ENCODE results near the gene AIRE. TPM values are rescaled to one million over a fixed set of nuclear protein-coding genes. Genes with fewer than 3 reads are reported as not detected.
A peak's percentile ranks its signal among the peaks of the same experiment; 100 is the strongest.
"Not testable (repeated sequence)": the region's sequence is repeated elsewhere in the genome, so short reads cannot be mapped to it uniquely, and the experiment has no call there.

The AIRE gene
- total RNA-seq, 2 experiments from 2014 or later = not detected

DNA sequence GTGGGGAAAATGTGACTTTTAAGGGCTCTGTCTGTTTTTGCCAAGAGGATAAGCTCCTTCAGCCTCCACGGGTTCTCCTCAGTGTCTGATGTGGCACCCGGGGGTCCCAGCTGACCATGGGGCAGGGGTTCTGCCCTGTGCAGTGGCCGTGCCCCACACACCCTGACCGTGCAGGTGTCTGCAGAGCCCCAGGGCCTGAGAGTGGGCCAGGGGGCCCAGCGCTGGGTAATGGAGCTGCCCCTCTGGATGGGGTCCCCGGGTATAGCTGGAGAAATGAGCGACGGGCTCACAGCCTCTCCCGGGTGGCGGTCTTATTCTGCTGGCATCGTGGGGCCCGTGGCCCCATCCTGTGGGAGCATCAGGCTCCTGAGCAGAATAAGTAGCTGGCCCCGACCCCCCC is 11.2 kb downstream of the AIRE start:
- DNase-seq (no peak), ATAC-seq (no peak)
- Mint-ChIP-seq H3K27ac (no peak overlapping the region), H3K27me3 (ENCODE audit: low read depth) (no peaks in the 10 kb centered on the region), H3K36me3 (ENCODE audit: low read depth) (peaks cover 8% of the 10 kb centered on the region), H3K4me3 (no peak overlapping the region), H3K9me3 (ENCODE audit: insufficient read depth) (no peaks in the 10 kb centered on the region), H3K4me1 (ENCODE audit: low read depth) (peaks cover 42% of the 10 kb centered on the region)
- CTCF ChIA-PET = interaction anchor here (1.1 to 1.9 kb wide), 5 partner anchors 20 to 191 kb away, joined by 3 to 5 read pairs (median 4); no protein-coding TSS in a partner anchor
- POLR2A ChIA-PET = no interaction called here

DNA sequence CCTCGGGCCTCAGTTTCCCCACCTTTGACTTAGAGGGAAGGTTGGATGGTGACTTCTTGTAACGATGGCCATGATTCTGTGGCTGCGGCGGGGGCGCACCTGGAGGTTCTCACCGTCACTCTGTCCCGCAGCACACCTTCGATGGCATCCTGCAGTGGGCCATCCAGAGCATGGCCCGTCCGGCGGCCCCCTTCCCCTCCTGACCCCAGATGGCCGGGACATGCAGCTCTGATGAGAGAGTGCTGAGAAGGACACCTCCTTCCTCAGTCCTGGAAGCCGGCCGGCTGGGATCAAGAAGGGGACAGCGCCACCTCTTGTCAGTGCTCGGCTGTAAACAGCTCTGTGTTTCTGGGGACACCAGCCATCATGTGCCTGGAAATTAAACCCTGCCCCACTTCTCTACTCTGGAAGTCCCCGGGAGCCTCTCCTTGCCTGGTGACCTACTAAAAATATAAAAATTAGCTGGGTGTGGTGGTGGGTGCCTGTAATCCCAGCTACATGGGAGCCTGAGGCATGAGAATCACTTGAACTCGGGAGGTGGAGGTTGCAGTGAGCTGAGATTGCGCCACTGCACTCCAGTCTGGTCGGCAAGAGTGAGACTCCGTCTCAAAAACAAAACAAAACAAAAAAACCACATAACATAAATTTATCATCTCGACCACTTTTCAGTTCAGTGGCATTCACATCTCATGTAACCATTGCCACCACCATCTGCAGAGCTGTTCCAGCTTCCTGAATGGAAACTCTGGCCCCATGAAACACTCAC is 12.0 kb downstream of the AIRE start:
- Mint-ChIP-seq H3K27ac (peak overlapping the region; percentile 46), H3K4me3 (peak overlapping the region; percentile 5)

DNA sequence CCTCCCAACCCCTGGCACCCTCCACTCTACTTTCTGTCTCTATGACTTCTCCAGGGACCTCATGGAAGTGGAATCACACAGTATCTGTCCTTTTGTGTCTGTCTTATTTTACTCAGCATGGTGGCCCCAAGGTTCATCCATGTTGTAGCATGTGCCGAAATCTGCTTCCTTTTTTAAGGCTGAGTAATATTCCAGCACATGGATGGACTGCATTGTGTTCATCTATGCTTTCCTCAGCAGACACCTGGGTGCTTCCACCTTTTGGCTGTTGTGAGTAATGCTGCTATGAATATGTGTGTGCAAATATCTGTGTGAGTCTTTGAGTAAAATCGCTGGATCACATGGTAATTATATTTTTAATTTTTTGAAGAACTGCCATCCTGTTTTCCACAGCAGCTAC is 12.6 kb downstream of the AIRE start:
- Mint-ChIP-seq H3K27me3 (ENCODE audit: low read depth) (no peaks in the 10 kb centered on the region), H3K4me3 (peak overlapping the region; percentile 10), H3K4me1 (ENCODE audit: low read depth) (peaks cover 55% of the 10 kb centered on the region), H3K9me3 (ENCODE audit: insufficient read depth) (no peaks in the 10 kb centered on the region), H3K36me3 (ENCODE audit: low read depth) (peaks cover 12% of the 10 kb centered on the region), H3K27ac (peak overlapping the region; percentile 61)
- POLR2A ChIA-PET = no interaction called here
- DNase-seq = no peak
- no peak for ATAC-seq
- CTCF ChIA-PET = interaction anchor here (0.7 to 1.9 kb wide), 15 partner anchors 11 to 285 kb away, joined by 3 to 11 read pairs (median 3); partner anchors contain the start of gene TRPM2

More for the DNA sequence above, 12.0 kb downstream of the AIRE start:
- Mint-ChIP-seq H3K36me3 (ENCODE audit: low read depth) (peaks cover 12% of the 10 kb centered on the region), H3K27me3 (ENCODE audit: low read depth) (no peaks in the 10 kb centered on the region), H3K9me3 (ENCODE audit: insufficient read depth) (no peaks in the 10 kb centered on the region), H3K4me1 (ENCODE audit: low read depth) (peaks cover 50% of the 10 kb centered on the region)
- peak; percentile 43 for ATAC-seq
- peak; percentile 83 for DNase-seq
- CTCF ChIA-PET = interaction anchor here (0.7 to 1.9 kb wide), 15 partner anchors 10 to 284 kb away, joined by 3 to 11 read pairs (median 3); partner anchors contain the start of gene TRPM2
- POLR2A ChIA-PET = no interaction called here

DNA sequence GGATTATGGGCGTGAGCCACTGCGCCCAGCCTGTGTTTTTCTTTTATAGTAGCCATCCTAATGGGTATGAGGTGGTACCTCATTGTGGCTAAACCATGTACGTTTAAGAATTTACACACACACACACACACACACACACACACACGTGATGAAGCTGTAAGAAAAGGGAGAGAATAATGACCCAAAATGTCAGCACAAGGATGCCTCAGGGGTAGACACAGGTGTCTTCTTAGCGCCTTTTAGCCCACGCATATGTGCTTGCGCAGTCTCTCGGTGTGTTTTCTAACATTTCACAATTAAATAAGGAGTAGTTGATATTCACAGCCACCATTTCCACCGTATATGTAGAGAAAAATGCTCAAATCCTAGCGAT is 13.4 kb downstream of the AIRE start:
- ChIA-PET CTCF (no interaction called here), POLR2A (interaction anchor here (0.6 to 0.7 kb wide), 2 partner anchors 12 to 26 kb away, joined by 4 read pairs; no protein-coding TSS in a partner anchor)
- peak; percentile 51 for DNase-seq
- peak overlapping the region; percentile 97 for H3K27ac Mint-ChIP-seq
- peaks cover 61% of the 10 kb centered on the region for H3K4me1 Mint-ChIP-seq (ENCODE audit: low read depth)
- no peaks in the 10 kb centered on the region for H3K27me3 Mint-ChIP-seq (ENCODE audit: low read depth)
- H3K9me3 Mint-ChIP-seq (ENCODE audit: insufficient read depth) = no peaks in the 10 kb centered on the region
- peak; percentile 1 for ATAC-seq
- peaks cover 15% of the 10 kb centered on the region for H3K36me3 Mint-ChIP-seq (ENCODE audit: low read depth)
- H3K4me3 Mint-ChIP-seq = peak overlapping the region; percentile 90

DNA sequence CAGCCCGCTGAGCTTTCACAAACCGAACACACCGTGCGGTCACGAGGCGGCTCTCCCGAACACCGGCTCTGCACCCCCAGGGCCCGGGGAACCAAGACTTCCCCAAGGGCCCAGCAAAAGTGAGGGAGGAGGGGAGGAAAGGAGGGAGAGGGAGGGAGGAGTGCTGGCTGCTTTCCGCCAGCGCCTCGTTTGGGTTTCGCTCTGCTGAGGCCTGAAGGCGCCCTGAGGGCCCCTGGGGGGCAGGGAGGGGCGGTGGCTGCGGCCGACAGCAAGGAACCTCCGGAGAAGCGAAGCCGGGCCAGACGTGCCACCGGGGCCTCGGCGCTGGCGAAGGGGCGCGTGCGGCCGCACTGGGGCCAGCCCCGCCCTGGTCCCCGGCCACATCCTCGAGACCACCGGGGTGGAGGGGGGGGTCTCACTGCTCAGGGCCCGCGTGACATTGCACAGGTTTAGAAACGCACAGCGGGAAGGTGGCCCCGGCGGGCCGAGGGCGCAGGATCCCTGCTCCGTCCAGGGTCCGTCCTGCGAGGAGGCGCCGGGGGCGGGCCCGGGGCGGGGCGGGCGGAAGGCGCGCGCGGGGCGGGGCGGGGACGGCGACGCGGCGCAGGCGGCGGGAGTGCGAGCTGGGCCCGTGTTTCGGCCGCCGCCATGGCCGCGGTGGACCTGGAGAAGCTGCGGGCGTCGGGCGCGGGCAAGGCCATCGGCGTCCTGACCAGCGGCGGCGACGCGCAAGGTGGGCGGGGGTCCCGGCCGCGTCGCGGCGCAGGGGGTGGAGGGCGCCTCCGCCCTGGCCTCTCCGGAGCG is 14.0 kb downstream of the AIRE start, which contains the start of gene PFKL:
PFKL (plus strand) TSS at position 596 of the 804 bp plus-strand sequence; CDS start at position 649, 53 bp downstream.
- peaks cover 15% of the 10 kb centered on the region for H3K36me3 Mint-ChIP-seq (ENCODE audit: low read depth)
- peak within 1 kb of the TSS; percentile 90 for H3K4me3 Mint-ChIP-seq
- no peaks in the 10 kb centered on the region for H3K27me3 Mint-ChIP-seq (ENCODE audit: low read depth)
- ChIA-PET POLR2A (interaction anchor here (0.6 to 0.7 kb wide), 2 partner anchors 13 to 26 kb away, joined by 4 read pairs; no protein-coding TSS in a partner anchor), CTCF (no interaction called here)
- H3K9me3 Mint-ChIP-seq (ENCODE audit: insufficient read depth) = no peaks in the 10 kb centered on the region
- peak; percentile 82 for DNase-seq
- peak; percentile 76 for ATAC-seq
- H3K4me1 Mint-ChIP-seq (ENCODE audit: low read depth) = peaks cover 59% of the 10 kb centered on the region
- H3K27ac Mint-ChIP-seq = peak within 1 kb of the TSS; percentile 97

DNA sequence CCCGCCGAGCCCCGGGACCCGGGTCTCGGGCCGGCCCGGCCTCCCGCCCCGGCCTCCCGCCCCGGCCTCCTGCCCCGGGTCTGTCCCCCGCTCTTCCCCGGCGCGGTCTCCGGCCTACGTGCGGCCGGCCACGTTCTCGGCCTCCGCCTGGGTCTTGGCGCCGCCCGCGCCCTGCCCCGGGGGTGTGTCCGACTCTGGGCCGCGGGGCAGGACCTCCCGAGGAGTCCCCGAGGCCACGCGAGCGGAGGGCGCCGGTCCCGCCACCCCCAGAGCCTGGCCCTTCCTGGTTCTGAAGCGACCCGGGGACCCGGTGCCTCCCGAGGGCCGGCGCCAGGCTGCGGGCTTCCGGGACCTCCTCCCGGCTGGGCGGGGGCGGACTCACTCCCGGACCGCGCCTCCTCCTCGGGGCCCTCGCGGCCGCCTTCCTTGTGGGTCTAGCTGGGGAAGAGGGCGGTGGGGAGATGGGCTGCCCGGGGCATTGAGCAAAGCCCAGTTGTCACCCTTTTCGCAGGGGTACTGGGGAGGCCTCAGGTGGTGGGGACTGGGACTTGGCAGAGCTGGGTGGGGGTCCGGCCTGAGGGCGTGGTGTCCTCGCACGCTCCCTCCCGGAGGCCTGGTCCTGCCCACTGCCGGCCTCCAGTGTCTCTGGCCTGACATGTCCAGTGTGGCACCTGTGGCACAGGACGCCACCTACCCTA is 14.7 kb downstream of the AIRE start:
- CTCF ChIA-PET = no interaction called here

DNA sequence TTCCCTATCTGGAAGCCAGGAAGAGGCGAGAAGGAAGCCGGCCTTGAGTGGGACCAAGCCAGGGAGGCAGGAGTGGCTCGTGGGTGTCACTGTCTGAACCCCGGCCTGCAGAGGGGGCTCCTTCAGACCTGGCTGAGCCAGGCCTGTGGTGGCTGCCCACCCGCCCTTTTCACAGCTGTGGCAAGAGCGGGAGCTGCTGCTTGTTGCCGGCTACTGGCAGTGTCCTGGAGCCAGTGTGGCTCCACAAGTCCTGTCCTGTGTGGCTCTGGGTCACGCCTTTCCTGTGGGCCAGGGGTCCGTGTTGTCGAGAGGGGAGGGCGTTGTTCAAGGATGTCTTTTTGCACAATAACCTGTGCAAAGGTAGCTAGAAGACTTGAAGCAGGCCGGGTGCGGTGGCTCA is 15.5 kb downstream of the AIRE start:
- no peaks in the 10 kb centered on the region for H3K9me3 Mint-ChIP-seq (ENCODE audit: insufficient read depth)
- H3K4me3 Mint-ChIP-seq = peak overlapping the region; percentile 78
- H3K4me1 Mint-ChIP-seq (ENCODE audit: low read depth) = peaks cover 59% of the 10 kb centered on the region
- DNase-seq = no peak
- no peaks in the 10 kb centered on the region for H3K27me3 Mint-ChIP-seq (ENCODE audit: low read depth)
- peak overlapping the region; percentile 52 for H3K27ac Mint-ChIP-seq
- H3K36me3 Mint-ChIP-seq (ENCODE audit: low read depth) = peaks cover 15% of the 10 kb centered on the region
- ChIA-PET POLR2A (interaction anchor here (0.7 kb wide), 1 partner anchor 38 kb away, joined by 3 read pairs; no protein-coding TSS in a partner anchor), CTCF (interaction anchor here (1.0 kb wide), 1 partner anchor 52 kb away, joined by 3 read pairs; no protein-coding TSS in a partner anchor)
- ATAC-seq = no peak

More for the DNA sequence above, 14.7 kb downstream of the AIRE start:
- POLR2A ChIA-PET = interaction anchor here (0.7 kb wide), 1 partner anchor 38 kb away, joined by 3 read pairs; no protein-coding TSS in a partner anchor
- Mint-ChIP-seq H3K9me3 (ENCODE audit: insufficient read depth) (no peaks in the 10 kb centered on the region), H3K4me1 (ENCODE audit: low read depth) (peaks cover 60% of the 10 kb centered on the region), H3K4me3 (peak overlapping the region; percentile 78), H3K36me3 (ENCODE audit: low read depth) (peaks cover 15% of the 10 kb centered on the region), H3K27ac (peak overlapping the region; percentile 52), H3K27me3 (ENCODE audit: low read depth) (no peaks in the 10 kb centered on the region)
- peak; percentile 58 for ATAC-seq
- peak; percentile 73 for DNase-seq

DNA sequence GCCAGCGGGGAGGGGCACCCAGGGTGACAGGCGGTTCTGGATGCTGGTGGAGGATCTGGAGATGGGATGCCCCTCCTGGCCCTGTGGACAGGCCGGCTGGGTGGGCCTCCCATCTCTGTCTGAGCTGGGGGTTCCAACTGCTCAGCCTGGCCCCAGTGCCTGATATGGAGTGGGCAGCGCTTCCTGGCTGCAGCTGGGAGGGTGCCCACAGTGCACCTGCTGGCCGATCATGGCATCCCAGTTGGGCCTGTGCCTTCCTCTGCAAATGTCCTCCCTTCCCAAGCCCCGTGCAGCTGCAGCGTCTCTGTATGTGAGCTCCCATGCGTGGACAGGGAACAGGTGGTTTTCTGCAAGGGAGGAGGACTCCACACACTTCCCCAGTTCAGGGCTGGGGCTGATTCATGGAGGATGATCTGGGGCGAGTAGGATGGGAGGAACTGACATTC is 16.3 kb downstream of the AIRE start:
- CTCF ChIA-PET = interaction anchor here (1.0 kb wide), 1 partner anchor 51 kb away, joined by 3 read pairs; no protein-coding TSS in a partner anchor
- POLR2A ChIA-PET = no interaction called here
- Mint-ChIP-seq H3K4me3 (peak overlapping the region; percentile 78), H3K36me3 (ENCODE audit: low read depth) (peaks cover 15% of the 10 kb centered on the region), H3K27me3 (ENCODE audit: low read depth) (no peaks in the 10 kb centered on the region), H3K9me3 (ENCODE audit: insufficient read depth) (no peaks in the 10 kb centered on the region), H3K4me1 (ENCODE audit: low read depth) (peaks cover 59% of the 10 kb centered on the region), H3K27ac (peak overlapping the region; percentile 55)
- DNase-seq = no peak
- ATAC-seq = no peak

DNA sequence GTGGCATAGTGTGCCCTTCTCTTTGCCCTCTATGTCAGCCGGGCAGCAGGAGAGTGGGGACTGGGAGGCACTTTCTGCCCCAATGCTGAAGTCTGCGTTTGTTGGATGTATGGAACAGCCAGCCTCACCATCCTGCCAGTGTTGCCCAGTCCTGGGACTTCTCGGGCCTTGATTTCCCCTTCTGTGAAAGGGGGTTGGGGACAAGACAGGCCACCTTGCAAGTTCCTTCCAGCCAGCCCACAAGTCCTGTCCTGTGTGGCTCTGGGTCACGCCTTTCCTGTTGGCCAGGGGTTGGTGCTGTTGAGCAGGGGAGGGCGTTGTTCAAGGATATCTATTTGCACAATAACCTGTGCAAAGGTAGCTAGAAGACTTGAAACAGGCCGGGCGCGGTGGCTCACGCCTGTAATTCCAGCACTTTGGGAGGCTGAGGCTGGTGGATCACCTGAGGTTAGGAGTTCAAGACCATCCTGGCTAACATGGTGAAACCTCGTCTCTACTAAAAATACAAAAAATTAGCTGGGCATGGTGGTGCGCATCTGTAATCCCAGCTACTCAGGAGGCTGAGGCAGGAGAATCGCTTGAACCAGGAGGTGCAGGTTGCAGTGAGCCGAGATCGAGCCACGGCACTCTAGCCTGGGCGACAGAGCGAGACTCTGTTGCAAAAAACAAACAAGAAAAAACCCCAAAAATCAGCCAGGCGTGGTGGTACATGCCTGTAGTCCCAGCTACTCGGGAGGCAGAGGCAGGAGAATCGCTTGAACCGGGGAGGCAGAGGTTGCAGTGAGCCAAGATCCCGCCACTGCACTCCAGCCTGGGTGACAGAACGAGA is 17.1 kb downstream of the AIRE start:
- Mint-ChIP-seq H3K36me3 (ENCODE audit: low read depth) (peaks cover 20% of the 10 kb centered on the region), H3K4me3 (peak overlapping the region; percentile 8), H3K27ac (peak overlapping the region; percentile 55), H3K4me1 (ENCODE audit: low read depth) (peaks cover 56% of the 10 kb centered on the region)
- peak; percentile 36 for DNase-seq
- POLR2A ChIA-PET; H3K27me3 Mint-ChIP-seq (ENCODE audit: low read depth); H3K9me3 Mint-ChIP-seq (ENCODE audit: insufficient read depth); ATAC-seq: not testable (repeated sequence)
- CTCF ChIA-PET = interaction anchor here (1.1 to 1.3 kb wide), 3 partner anchors 8 to 187 kb away, joined by 3 to 6 read pairs (median 4); no protein-coding TSS in a partner anchor

DNA sequence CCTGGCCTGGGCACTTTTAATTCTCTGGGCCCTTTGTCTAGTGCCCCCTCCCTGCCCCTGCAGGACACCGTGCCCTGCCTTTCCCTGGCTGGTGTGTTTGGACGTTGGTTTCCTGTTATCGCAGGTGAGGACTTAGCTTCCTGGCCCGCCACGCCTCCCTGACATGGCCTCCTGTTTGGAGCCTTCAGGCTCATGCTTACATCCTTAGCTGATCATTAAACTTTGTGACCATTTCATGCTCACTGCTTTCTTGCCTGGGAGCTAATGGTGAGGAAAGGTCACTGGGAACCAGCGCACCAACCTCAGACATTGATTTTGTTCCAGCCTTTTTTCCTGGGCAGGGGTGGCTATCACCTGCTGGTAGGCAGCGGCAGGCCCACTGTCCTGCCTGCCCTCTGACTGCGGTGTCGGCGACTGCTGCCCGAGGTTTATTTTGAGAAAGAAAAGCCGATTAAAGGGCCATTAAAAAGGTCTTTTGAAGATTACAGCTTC is 17.9 kb downstream of the AIRE start:
- Mint-ChIP-seq H3K4me3 (no peak overlapping the region), H3K4me1 (ENCODE audit: low read depth) (peaks cover 48% of the 10 kb centered on the region)
- ATAC-seq = no peak

More for the DNA sequence above, 17.9 kb downstream of the AIRE start:
- H3K9me3 Mint-ChIP-seq (ENCODE audit: insufficient read depth) = no peaks in the 10 kb centered on the region
- POLR2A ChIA-PET = no interaction called here
- H3K27ac Mint-ChIP-seq = peak overlapping the region; percentile 67
- peaks cover 26% of the 10 kb centered on the region for H3K36me3 Mint-ChIP-seq (ENCODE audit: low read depth)
- DNase-seq = no peak
- CTCF ChIA-PET = interaction anchor here (0.8 to 1.5 kb wide), 5 partner anchors 9 to 190 kb away, joined by 3 to 6 read pairs (median 4); no protein-coding TSS in a partner anchor
- no peaks in the 10 kb centered on the region for H3K27me3 Mint-ChIP-seq (ENCODE audit: low read depth)
